DMS 273 treated with DMSO at 0.1 percent for 48 hours (cell line): ENCODE measurements around the gene CDCP1.

Source experiments
- DNase-seq: peaks from one replicate; lab custom pipeline; 2025; lab: John Stamatoyannopoulos, UW

CDCP1 gene, protein sequence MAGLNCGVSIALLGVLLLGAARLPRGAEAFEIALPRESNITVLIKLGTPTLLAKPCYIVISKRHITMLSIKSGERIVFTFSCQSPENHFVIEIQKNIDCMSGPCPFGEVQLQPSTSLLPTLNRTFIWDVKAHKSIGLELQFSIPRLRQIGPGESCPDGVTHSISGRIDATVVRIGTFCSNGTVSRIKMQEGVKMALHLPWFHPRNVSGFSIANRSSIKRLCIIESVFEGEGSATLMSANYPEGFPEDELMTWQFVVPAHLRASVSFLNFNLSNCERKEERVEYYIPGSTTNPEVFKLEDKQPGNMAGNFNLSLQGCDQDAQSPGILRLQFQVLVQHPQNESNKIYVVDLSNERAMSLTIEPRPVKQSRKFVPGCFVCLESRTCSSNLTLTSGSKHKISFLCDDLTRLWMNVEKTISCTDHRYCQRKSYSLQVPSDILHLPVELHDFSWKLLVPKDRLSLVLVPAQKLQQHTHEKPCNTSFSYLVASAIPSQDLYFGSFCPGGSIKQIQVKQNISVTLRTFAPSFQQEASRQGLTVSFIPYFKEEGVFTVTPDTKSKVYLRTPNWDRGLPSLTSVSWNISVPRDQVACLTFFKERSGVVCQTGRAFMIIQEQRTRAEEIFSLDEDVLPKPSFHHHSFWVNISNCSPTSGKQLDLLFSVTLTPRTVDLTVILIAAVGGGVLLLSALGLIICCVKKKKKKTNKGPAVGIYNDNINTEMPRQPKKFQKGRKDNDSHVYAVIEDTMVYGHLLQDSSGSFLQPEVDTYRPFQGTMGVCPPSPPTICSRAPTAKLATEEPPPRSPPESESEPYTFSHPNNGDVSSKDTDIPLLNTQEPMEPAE

DNA sequence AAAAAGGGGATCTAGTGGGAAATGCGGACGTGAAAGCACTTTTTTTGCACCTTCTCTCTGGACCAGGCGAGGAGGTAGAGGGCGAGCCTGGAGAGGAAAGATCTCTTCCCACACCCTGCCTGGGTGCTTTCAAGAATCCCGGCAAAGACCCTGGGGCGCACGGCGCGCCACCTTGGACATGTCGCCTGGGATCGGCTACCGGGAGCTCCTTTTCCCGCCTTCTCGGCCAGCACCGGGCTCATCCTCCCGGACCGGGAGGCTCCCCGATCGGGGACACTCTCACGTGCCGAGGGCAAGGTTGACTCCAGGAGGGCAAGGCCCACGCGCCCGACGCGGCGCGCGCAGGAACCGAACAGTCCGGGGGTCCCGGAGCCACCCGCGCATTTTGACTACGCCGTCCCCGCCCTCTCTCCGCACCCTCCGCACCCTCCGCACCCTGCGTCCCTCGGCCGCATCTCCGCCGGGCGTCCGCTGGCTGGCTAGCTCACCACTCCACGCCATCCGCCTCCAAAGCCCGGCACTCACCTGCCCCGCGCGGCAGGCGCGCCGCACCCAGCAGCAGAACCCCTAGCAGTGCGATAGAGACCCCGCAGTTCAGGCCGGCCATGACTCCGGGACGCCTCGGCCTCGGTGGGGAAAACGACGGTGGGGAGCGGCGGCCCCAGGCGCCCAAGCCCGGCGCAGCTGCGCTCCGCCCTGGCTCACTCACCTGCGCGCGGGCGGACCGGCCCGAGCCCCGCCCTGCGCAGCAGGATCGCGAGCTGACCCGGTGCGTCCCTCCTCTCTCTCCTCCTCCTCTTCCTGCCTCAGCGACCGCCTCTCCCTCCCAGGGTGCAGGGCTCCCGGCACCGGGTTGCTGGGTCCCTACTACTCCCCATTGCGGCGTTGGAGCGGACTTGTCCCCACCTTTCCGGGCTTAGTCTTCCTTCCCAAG is at the start of gene CDCP1:
Gene CDCP1 (minus strand): TSS at position 698 of the 934 bp plus-strand sequence. CDS start 91 bp downstream, at position 607.
- no peak for DNase-seq

DNA sequence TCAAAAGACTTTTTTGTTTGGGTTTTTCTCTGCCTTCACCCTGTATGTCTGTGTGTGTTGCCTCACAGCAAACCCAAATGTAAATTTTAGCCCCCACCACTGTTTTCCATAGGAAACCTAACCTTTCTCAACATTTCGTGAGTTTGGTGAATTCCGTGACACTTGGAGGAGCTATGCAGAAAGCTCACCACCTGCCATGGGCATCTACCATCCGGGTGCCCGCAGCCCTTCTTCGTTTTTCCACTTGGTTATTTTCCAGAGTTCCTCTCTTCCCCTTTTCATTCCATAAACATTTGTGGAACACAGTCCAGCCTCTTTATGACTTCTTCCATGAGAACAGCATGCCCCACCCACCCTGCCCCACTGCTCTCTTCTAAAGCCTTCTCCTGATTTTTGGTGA is 48.6 kb upstream of the CDCP1 start:
- no peak for DNase-seq

DNA sequence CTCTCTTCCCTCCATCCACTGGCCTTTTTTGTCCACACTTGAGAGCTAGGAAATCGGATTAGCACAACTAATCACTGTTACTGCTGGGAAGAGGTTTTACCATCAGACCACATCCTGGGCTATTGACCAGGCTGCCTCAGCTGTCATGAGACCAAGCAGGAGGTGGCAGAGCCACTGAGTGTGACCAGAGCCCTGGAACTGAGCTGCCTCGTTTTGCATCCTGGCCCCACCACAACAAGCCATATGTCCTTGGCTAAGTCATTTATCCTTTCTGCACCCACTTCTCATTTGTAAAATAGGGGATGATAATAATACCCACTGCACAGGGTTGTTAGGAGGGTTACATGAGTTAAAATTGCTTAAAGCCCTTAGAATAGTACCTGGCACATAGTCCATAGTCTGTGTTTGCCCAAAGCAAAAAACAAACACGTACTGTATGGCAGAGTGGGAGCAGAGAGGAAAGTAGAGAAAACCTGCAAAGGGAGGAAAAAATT is 45.8 kb upstream of the CDCP1 start:
- DNase-seq = no peak

DNA sequence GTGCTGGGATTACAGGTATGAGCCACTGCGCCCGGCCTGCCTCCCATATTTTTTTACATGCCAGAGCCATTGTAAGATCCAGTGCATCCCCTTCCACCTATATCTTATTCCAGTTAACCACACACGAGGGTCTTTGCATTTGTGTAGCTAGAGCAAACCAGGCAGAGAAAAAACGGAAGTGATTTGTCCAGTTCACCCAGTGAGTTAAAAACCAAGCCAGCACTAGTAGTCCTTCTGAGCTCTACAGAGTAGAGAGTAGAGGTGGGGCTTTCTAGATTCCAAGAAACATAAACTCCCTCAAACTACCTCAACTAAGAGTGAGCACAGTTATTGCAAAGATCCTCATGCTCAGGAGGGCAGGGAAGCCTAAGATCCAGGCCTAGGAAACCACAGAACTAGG is 45.2 kb upstream of the CDCP1 start:
- no peak for DNase-seq

DNA sequence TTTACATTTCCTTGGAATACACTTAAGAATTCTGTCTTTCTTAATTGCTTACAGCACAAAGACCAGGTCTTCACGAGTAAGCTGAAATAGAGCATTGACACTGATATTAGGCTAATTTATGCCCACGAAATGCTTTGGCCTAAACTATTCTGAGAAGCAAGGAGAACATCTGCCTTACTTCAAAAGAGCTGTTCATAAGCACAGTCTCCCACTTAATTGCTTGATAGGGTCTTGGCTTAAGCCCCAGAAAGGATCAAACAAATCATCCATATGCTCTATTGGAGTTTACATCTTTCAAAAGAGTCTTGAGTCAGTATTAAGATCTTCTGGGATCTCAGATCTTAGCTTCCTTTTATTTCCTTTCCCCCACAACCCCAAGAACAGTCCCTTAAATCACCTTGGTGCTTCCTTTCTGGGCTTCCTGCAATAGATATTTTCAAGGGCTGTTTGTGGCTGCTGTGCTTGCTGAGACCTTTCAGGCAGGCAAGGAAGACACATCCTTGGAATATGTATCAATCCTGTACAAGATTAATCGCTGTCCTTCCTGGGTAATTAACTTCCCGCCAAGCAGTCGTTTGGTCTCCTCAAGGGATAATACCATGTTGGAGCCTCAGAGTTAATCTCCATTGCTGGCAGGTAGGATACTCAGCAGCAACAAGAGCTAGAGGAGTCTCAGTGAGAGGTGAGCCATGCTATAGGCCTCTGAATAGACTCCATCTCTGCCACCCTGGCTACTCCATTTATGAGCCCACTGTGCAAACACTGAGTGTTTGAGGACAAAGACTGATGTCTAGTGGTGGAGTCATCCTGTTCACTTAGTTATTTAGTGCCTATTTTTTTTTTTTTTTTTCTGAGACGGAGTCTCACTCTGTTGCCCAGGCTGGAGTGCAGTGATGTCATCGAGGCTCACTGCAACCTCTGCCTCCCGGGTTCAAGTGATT is 42.8 kb upstream of the CDCP1 start:
- peak; percentile 47 for DNase-seq

DNA sequence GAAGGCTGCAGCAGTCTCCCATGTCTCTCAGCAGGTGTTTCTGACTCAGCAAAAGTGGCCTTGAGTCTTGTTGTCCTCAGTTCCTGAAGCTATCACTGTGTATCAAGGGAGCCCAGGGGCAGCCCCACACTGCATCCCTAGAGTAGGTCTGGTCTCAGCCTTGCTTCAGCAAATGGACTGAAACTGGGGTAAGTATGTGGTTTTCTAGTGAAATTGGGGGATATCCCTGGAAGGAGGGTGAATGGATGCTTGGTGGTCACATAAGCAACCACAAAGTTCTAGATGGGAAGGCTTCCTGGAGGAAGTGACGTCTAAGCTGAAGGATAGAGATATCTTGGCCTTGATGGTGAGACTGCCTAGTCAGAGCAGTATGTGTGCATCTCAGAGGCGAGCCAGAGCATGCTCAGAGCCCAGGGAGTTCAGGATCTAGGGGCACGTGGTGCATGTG is 41.5 kb upstream of the CDCP1 start:
- DNase-seq = no peak

DNA sequence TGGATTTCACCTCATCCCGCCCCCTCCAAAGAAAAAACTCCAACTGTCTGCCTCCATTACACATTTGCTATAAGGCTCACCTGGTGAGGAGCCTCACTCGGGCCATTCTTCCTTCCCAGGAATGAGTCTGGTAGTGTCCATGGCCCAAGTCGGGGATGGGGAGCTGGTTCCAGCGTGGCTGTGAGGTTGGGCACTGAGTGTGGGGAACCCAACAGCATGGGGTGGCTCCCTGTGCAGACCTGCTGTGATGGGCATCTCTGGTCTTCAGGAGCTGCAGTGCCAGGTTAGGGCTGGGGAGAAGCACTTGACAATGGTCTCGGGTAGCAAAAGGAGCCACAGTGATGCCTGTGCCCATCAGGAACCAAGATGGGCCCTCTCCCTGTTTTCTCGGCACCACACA is 40.7 kb upstream of the CDCP1 start:
- DNase-seq = no peak

DNA sequence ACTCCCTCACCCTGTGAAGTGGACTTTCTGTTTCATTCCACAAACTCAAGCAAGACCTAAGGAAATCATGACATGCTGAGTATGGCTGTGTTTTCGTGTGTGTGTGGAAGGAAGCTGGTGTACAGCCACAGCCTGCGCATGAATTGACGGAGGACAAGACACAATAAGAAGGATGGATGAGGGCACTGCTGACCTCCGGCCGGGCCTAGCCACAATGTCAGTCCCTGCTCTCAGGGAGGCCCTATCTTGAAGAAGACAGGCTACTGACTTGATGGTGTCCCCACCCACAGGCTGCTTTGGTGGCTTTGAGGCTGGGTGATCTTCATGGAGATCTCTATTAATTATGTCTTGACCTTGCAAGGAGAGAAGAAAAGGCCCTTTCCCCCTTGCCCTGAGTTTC is 39.3 kb upstream of the CDCP1 start:
- no peak for DNase-seq

DNA sequence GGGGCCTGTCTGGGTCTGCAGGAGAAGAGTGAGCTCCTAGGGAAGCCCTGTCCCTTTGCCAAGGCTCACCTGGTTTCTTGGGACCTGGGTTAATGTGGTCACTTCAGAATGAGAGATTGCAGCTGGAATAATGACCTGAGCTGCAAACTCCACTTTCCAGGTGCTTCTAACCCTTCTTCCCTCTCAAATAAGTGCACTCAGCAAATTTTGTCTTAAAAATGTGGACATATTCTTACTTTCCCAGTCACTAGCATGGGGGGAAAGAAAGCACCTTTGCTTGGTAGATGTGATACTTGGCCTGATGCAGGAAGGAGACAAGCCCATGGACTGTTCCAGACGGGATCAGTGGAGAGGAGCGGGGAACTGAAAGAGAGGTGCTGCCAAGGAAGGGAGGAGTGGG is 38.9 kb upstream of the CDCP1 start:
- DNase-seq = no peak

DNA sequence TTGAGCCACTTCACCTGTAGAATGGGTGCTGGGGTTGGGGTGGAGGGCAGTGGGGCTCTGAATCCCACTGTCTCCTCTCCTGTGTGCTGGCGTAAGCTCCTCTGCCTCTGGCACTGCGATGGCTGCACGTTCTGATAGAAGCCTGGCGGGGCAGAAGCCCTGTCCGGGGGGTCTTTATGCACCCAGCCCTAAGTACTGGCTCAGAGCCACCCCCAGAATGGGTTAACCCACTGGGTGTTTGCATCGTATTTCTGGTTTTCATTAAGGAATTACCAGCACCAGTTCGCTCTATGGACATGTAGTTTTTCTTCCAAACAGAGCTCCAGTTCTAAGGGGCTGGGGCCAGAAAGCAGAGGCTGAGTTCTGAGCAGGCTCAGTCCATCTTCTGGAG is 37.7 kb upstream of the CDCP1 start:
- DNase-seq = no peak

DNA sequence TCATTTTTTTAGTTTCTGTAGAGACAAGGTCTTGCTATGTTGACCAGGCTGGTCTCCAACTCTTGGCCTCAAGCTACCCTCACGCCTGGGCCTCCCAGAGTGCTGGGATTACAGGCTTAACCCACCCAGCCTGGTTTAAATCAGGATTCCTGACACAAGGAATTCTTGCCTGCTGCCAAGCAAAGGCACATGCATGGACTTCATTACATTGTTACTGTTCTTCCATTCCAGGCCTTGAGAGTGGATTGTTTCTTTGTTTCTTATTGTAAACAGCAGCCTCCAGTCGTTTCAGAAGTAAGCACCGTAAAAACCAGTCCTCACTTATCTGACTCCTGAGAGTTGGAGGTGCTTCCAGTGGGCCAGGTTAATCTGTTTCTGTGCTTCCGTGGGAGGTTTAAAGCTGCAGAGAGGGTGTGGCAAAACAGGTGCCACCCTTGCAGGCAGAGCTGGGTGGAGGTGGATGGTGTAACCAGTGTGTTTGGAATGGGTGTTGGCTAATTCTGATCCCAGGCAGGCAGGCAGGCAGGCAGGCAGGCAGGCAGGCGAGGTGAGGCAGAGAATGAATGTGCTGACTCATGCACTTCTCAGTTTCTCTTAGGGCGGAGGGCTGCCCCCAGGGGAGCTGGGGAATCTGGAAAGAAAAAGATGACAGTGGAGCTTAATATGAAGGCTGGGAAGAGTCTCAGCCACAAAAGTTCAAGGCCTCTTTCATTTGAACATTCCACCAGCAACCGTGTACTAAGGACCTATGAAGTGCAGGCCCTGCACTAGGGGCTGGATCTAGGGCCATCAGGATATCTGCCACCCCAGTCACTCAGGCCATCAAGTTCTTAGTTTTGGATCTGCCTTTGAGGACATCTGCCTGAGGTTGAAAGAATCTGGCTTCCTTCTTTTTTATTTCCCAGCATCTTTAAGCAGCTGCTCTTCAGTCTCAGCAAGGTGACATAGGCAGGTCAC is 37.0 kb upstream of the CDCP1 start:
- DNase-seq = peak; percentile 12

DNA sequence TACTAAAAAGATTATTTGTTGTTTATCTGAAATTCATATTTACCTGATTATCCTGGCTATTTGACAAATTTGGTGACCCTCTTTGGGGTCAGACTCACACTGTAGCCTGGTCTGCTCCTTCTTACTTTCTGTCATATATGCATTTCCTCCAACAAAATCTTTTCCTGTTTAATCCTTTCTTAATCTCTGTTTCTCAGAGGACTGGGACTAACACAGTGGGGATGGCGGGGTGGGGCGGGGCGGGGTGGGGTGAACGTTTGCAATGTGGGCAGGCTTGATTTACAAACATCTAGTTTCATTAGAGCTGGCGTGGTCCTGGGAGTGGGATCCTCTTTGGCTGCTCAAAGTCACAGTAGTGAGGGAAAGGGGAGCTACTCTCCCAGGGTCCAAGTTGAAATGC is 35.3 kb upstream of the CDCP1 start:
- DNase-seq = no peak

DNA sequence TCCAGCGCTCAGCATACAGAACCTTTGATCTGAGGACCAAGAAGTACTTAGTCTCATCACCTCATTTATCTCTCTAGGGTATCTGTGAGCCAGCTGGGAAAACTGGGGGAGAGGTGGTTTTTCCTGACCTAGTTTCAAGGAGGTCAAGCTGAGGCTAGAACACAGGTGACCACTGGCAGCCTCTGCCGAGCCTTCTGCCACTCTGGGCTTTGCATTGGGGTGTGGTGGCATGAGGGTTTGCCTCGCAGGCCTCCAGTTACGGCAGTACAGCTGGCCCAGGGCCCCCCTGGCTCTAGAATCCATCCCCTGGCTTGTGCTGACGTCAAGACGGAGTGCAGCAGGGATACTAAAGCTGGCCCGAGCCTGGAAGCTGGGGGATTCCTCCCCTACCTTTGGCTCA is 34.7 kb upstream of the CDCP1 start:
- DNase-seq = no peak

DNA sequence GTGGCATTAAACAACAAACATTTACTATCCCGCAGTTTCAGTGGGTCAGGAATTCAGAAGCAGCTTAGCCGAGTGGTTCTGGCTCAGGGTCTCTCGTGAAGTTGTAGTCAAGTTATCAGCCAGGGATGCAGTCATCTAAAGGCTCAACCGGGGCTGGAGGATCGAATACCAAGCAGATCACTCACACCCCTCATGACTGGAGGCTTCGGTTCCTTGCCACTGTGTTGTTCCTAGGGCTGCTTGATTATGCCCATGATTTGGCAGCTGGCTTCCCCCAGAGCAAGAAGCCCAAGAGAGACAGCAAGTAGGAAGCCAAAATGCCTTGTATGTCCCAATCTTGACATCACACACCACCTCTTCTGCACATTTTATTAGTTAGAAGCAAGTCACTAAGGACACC is 33.9 kb upstream of the CDCP1 start:
- DNase-seq = no peak

DNA sequence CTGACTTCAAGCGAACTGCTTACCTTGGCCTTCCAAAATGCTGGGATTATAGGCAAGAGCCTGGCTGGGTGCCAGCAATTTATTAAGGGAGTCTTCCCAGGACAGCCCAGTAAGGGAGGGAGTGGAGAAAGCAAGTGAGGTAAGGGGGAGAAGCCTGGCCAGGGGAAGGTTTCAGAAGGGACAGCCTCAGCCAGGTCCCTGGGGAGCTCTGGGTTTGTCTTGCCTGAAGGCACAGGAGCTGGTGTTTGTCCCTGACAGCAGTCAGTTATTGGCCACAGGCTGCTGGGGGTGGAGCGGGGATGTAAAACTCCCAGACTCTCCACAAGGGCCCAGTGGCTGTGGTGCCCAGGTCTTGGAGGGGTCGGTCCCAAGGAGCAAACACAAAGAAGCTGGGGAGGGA is 33.0 kb upstream of the CDCP1 start:
- no peak for DNase-seq

DNA sequence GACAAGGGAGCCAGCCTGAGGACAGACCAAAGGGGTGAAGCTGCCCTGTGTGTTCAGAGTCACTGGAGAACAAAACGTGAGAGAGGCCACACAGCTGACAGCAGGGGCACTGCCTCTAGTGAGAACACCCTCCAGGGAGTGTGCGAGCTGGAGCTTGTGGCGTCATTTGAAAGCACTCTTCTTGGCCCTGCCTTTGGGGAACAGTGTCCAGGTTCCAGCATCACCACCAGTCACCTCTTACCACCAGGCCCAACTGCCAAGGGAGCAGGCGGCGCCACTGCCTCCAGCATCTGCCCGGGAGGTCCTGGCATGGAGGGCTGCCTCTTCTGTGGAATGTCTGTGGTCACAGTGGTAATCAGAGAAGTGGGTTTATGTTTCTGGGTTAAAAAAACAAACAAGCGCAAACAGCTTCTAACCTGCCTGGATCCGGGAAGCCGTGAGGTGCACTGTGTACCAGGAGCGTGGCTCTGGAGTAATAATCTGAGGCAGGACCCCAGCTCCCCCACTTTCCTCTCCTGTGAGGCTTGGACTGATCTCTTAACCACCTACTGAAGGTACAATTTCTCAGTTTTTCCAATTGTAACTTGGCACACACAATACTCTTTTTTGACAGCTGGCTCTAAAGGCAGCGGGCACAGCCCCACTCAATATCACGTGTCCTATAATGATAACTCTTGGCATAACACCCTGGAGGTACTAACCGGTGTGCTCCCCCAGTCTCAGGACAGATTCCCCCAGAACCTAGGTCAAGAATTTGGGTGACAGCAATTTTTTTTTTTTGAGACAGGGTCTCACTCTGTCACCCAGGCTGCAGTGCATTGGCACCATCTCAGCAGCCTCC is 32.2 kb upstream of the CDCP1 start:
- no peak for DNase-seq

DNA sequence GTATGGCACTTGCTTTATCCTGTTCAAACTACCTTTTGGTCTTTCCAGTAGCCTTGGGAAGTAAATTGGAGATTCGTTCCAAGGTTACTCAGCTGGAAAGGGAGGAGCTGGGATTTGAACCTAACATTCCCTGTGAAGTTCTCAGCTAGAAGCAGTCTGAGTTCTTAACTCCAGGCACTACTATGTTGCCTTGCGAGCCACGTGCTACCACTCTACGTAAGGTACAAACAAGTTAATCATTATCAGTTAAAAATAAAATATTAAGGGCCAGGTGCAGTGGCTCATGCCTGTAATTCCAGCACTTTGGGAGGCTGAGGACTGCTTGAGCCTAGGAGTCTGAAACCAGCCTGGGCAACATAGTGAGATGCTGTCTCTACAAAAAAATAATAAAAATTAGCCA is 30.7 kb upstream of the CDCP1 start:
- DNase-seq = no peak

DNA sequence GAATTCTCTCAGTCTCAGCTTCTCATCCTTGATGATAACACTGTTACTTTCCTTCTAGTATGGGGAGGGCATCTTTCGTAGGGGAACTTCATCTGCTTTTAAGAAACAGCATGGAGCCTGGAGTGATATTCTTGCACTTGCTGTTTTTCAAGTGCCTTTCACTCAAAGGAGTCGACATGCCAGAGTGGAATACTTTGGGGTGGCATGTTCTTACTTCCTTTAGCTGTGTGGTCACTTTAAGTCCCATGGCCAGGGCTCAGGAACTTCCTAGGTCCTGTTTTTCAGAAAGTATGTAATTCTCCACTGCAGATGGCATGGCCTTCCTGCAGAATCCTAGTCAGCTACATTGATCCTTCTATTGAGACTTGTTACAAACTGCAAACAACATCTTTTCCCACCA is 28.1 kb upstream of the CDCP1 start:
- no peak for DNase-seq

DNA sequence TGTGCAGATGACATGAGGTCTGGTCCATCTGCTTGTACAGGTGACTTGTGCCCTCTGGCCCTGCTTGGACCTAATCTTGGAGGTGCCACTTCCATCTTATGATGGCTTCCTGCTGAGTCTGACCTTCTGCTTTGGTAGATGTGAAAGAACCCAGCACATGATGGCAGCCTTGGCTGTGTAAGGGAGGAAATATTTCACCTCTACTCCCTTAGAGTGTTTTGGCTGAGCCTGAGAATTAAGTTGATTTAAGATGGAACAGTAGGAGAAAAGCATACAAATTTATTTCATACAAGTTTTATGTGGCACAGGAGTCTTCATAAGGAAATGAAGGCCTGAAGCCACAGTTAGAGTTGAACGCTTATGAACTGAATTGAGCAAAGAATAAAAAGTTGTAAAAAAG is 27.6 kb upstream of the CDCP1 start:
- no peak for DNase-seq
